ENCODE measurements around the gene SEC31A.
A peak's percentile ranks its signal among the peaks of the same experiment; 100 is the strongest.

SEC31A gene

DNA sequence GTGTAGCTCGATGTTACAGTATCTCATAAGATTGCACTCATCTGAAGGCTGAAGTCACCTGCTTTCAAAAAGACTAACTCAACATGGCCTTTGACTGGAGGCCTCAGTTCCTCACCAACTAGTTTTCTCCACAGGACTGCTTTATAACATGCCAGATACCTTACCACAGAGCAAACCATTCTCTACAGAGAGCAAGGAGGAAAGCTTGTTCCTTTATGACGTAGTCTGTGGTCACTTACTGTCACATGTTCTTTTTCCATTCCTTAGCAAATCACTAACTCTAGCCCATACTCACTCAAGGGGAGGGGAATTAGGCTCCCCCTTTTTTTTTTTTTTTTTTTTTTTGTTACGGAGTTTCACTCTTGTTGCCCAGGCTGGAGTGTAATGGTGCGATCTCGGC is 12.8 kb upstream of the SEC31A start:
- no peaks in the 10 kb centered on the region for H3K9me3 ChIP-seq (ENCODE audit: low read length)
- peaks cover 26% of the 10 kb centered on the region for H3K79me2 ChIP-seq (ENCODE audit: insufficient read depth, low read length)
- peaks cover 37% of the 10 kb centered on the region for H3K4me1 ChIP-seq (ENCODE audit: insufficient read depth, low read length, severe bottlenecking)
- no peaks in the 10 kb centered on the region for H3K27me3 ChIP-seq (ENCODE audit: insufficient read depth, low read length)
- no peak overlapping the region for H3K9ac ChIP-seq (ENCODE audit: low read length)
- no peak overlapping the region for H3K4me3 ChIP-seq (ENCODE audit: low read depth, low read length, poor library complexity, severe bottlenecking)
- H3K36me3 ChIP-seq (ENCODE audit: insufficient read depth, low read length) = peaks cover 18% of the 10 kb centered on the region
- TF ChIP-seq EZH2 (IDR thresholded peaks at IDR 0.05; ENCODE audit: borderline replicate concordance, low read length) = no peak
- no peak for TF ChIP-seq CTCF (IDR thresholded peaks at IDR 0.05; ENCODE audit: low read length)
- peaks cover 4% of the 10 kb centered on the region; the same call in 1 of the 2 replicates for H3F3A ChIP-seq (ENCODE audit: insufficient read depth, low read length)
- H3K9me2 ChIP-seq (ENCODE audit: low read depth, low read length) = no peaks in the 10 kb centered on the region
- H3K27ac ChIP-seq (ENCODE audit: low read depth, low read length, poor library complexity, severe bottlenecking) = no peak overlapping the region
- no peaks in the 10 kb centered on the region for H4K20me1 ChIP-seq (ENCODE audit: insufficient read depth, low read length)
- no peak overlapping the region for H3K4me2 ChIP-seq (ENCODE audit: low read length)
- H2AFZ ChIP-seq (ENCODE audit: low read length) = no peak overlapping the region

DNA sequence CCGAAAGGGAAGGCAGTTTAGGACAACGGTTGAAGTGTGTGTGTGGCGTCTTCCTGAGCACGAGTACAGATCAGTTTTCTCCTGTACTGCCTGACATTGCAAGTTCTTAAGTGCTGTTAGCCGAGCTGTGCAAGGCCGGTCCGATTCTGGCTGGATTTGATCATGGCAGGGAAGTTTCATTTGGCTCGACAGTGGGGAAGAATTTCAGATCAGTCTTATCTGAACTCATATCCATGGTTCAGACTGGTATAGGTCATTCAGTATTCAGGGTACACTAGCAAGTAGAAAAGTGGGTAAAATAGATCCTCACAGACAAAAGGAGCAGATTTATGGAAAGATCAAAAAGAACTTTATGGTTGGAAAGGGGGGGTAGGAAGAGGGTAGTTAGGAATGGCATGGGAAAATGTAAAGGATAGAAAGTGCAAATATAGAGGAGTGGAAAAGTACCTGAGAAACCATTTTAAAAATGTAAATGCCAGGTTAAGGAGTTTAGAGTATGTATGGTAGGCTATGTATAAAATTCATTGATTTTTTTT is 10.3 kb upstream of the SEC31A start:
- Histone ChIP-seq H3K27ac (ENCODE audit: low read depth, low read length, poor library complexity, severe bottlenecking) (peak overlapping the region; percentile 92), H3F3A (ENCODE audit: insufficient read depth, low read length) (peaks cover 4% of the 10 kb centered on the region; the same call in 1 of the 2 replicates), H3K36me3 (ENCODE audit: insufficient read depth, low read length) (peaks cover 21% of the 10 kb centered on the region), H2AFZ (ENCODE audit: low read length) (peak overlapping the region; percentile 27), H3K79me2 (ENCODE audit: insufficient read depth, low read length) (peaks cover 49% of the 10 kb centered on the region), H4K20me1 (ENCODE audit: insufficient read depth, low read length) (no peaks in the 10 kb centered on the region), H3K27me3 (ENCODE audit: insufficient read depth, low read length) (no peaks in the 10 kb centered on the region), H3K9me2 (ENCODE audit: low read depth, low read length) (no peaks in the 10 kb centered on the region), H3K4me3 (ENCODE audit: low read depth, low read length, poor library complexity, severe bottlenecking) (peak overlapping the region; percentile 87), H3K4me2 (ENCODE audit: low read length) (peak overlapping the region; percentile 95), H3K9me3 (ENCODE audit: low read length) (no peaks in the 10 kb centered on the region), H3K4me1 (ENCODE audit: insufficient read depth, low read length, severe bottlenecking) (peaks cover 57% of the 10 kb centered on the region), H3K9ac (ENCODE audit: low read length) (peak overlapping the region; percentile 97)
- TF ChIP-seq CTCF (IDR thresholded peaks at IDR 0.05; ENCODE audit: low read length) = no peak
- TF ChIP-seq EZH2 (IDR thresholded peaks at IDR 0.05; ENCODE audit: borderline replicate concordance, low read length) = no peak

- H3K9me2 ChIP-seq (ENCODE audit: low read depth, low read length) = no peaks in the 10 kb centered on the region
- peaks cover 46% of the 10 kb centered on the region for H3K79me2 ChIP-seq (ENCODE audit: insufficient read depth, low read length)
- peak within 1 kb of the TSS; percentile 27 for H2AFZ ChIP-seq (ENCODE audit: low read length)
- peak within 1 kb of the TSS; percentile 97 for H3K9ac ChIP-seq (ENCODE audit: low read length)
- peak within 1 kb of the TSS; percentile 92 for H3K27ac ChIP-seq (ENCODE audit: low read depth, low read length, poor library complexity, severe bottlenecking)
- peaks cover 1% of the 10 kb centered on the region; the same call in 1 of the 2 replicates for H3F3A ChIP-seq (ENCODE audit: insufficient read depth, low read length)
- no peaks in the 10 kb centered on the region for H3K27me3 ChIP-seq (ENCODE audit: insufficient read depth, low read length)
- peak within 1 kb of the TSS; percentile 87 for H3K4me3 ChIP-seq (ENCODE audit: low read depth, low read length, poor library complexity, severe bottlenecking)
- H3K4me1 ChIP-seq (ENCODE audit: insufficient read depth, low read length, severe bottlenecking) = peaks cover 51% of the 10 kb centered on the region
- peak within 1 kb of the TSS; percentile 96 for H3K4me2 ChIP-seq (ENCODE audit: low read length)
- H4K20me1 ChIP-seq (ENCODE audit: insufficient read depth, low read length) = no peaks in the 10 kb centered on the region
- H3K36me3 ChIP-seq (ENCODE audit: insufficient read depth, low read length) = peaks cover 27% of the 10 kb centered on the region
- H3K9me3 ChIP-seq (ENCODE audit: low read length) = no peaks in the 10 kb centered on the region
- TF ChIP-seq EZH2 (IDR thresholded peaks at IDR 0.05; ENCODE audit: borderline replicate concordance, low read length) = no peak
- TF ChIP-seq CTCF (IDR thresholded peaks at IDR 0.05; ENCODE audit: low read length) = no peak
These were observed 9.6 kb upstream of the SEC31A start, which contains the start of gene THAP9 for GRCh38 chr4:82900411-82901182. THAP9 (plus strand) TSS chr4:82900735; CDS start chr4:82900803, 68 bp downstream.

Data from OCI-LY1 (cell line).